ENCODE data around the gene DPP7.

DPP7 gene

DNA sequence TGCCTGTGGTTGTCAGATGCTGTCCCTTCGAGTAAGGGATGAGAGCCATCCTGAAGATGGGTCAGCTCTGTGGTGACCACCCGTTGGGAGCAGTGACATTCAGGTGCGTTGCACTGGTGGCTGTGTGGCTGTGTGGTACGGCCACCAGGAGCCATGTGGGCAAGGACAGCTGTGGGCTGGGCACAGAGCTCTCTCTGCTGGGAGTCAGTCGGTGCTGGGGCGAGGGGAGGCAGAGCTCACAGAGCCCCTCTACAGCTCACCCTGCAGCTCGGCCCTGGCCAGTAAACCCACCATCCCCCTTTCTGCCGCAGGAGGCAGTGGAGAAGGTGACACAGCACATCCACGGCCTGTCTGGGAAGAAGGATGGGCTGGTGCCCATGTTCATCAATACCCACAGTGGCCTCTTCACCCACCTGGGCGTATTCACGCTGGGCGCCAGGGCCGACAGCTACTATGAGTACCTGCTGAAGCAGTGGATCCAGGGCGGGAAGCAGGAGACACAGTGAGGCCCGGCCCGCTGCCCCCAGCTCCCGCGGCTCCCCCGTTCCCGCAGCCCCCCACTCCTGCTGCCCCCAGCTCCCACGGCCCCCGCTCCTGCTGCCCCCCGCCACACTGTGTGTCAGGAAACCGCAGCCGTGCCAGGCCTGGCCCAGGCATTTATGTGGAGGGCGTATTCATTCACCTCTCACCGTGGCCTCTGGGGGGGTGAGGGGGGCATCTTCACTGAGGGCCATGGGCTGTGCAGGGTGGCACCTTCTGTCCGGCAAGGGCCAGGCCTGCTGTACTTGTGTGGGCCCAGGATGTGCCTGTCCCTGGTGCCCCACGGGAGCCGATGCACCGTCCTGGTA, 8.5 kb downstream of the DPP7 start:
- H3K9me3 Mint-ChIP-seq = no peaks in the 10 kb centered on the region
- no peak overlapping the region for H3K27ac Mint-ChIP-seq
- no peaks in the 10 kb centered on the region for H3K4me1 Mint-ChIP-seq
- no peak overlapping the region for H3K4me3 Mint-ChIP-seq
- no peak for TF ChIP-seq CTCF (IDR thresholded peaks at IDR 0.05)
- no peaks in the 10 kb centered on the region for H3K36me3 Mint-ChIP-seq (ENCODE audit: low read depth)
- H3K27me3 Mint-ChIP-seq (ENCODE audit: low read depth, poor library complexity) = no peaks in the 10 kb centered on the region
- DNase-seq = no peak

DNA sequence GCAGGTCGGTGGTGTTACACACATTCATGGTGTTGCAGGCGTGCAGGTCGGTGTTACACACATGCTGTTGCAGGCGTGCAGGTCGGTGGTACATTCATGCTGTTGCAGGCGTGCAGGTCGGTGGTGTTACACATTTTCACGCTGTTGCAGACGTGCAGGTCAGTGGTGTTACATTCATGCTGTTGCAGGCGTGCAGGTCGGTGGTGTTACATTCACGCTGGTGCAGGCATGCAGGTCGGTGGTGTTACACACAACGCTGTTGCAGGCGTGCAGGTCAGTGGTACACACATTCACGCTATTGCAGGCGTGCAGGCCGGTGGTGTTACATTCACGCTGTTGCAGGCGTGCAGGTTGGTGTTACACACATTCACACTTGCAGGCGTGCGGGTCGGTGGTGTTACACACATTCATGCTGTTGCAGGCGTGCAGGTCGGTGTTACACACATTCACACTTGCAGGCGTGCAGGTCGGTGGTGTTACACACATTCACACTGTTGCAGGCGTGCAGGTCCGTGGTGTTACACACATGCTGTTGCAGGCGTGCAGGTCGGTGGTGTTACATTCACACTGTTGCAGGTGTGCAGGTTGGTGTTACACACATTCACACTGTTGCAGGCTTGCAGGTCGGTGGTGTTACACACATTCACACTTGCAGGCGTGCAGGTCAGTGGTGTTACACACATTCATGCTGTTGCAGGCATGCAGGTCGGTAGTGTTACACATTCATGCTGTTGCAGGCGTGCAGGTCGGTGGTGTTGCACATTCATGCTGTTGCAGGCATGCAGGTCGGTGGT, 11.1 kb downstream of the DPP7 start:
- Mint-ChIP-seq H3K4me3 (no peak overlapping the region), H3K27ac (no peak overlapping the region), H3K9me3 (no peaks in the 10 kb centered on the region), H3K36me3 (ENCODE audit: low read depth) (no peaks in the 10 kb centered on the region), H3K4me1 (no peaks in the 10 kb centered on the region), H3K27me3 (ENCODE audit: low read depth, poor library complexity) (no peaks in the 10 kb centered on the region)
- no peak for TF ChIP-seq CTCF (IDR thresholded peaks at IDR 0.05)
- DNase-seq = no peak

- H3K4me1 Mint-ChIP-seq = no peaks in the 10 kb centered on the region
- no peak for DNase-seq
- H3K9me3 Mint-ChIP-seq = no peaks in the 10 kb centered on the region
- no peak overlapping the region for H3K4me3 Mint-ChIP-seq
- peaks cover 13% of the 10 kb centered on the region for H3K36me3 Mint-ChIP-seq (ENCODE audit: low read depth)
- H3K27me3 Mint-ChIP-seq (ENCODE audit: low read depth, poor library complexity) = no peaks in the 10 kb centered on the region
- no peak for TF ChIP-seq CTCF (IDR thresholded peaks at IDR 0.05)
- H3K27ac Mint-ChIP-seq = no peak overlapping the region
These were observed 15.3 kb downstream of the DPP7 start for GRCh38 chr9:137099231-137099630.

DNA sequence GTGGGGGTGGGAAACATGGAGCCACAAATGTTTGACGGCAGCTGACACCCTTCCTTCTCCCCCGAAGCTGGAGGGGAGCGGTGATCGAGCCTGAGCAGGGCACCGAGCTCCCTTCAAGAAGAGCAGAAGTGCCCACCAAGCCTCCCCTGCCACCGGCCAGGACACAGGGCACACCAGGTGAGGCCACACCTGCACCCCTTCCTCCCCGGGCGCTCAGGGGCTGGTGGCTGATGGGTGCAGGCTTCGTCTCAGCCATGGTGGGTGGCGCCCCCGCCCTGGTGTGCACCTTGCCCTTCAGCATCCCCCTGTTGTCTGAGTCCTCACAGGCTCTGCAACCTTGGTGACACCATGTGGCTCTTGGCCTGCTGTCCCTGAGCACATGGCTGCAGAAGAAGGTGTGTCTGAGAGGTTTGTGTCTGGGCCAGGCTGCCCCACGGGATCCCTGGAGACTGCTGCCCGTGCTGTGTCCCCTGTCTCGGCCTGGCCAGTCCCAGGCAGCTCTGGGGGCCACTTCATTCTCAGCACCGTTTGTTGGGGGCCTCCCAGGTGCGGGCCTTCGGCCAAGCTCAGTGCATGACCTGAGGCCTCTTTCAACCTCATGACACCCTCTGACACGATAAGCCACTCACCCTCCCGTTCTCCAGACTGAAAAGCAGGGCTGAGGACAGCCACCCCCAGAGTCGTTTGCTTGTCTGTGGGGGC, 16.6 kb downstream of the DPP7 start:
- Mint-ChIP-seq H3K27me3 (ENCODE audit: low read depth, poor library complexity) (no peaks in the 10 kb centered on the region), H3K27ac (no peak overlapping the region), H3K36me3 (ENCODE audit: low read depth) (peaks cover 19% of the 10 kb centered on the region), H3K9me3 (no peaks in the 10 kb centered on the region), H3K4me3 (no peak overlapping the region), H3K4me1 (no peaks in the 10 kb centered on the region)
- DNase-seq = no peak
- TF ChIP-seq CTCF (IDR thresholded peaks at IDR 0.05) = no peak

- no peaks in the 10 kb centered on the region for H3K27me3 Mint-ChIP-seq (ENCODE audit: low read depth, poor library complexity)
- no peaks in the 10 kb centered on the region for H3K4me1 Mint-ChIP-seq
- TF ChIP-seq CTCF (IDR thresholded peaks at IDR 0.05) = no peak
- DNase-seq = no peak
- no peaks in the 10 kb centered on the region for H3K9me3 Mint-ChIP-seq
- peaks cover 25% of the 10 kb centered on the region for H3K36me3 Mint-ChIP-seq (ENCODE audit: low read depth)
- H3K4me3 Mint-ChIP-seq = no peak overlapping the region
- H3K27ac Mint-ChIP-seq = no peak overlapping the region
These were observed 17.6 kb downstream of the DPP7 start for GRCh38 chr9:137096785-137097546.

Data from nephron progenitor cell (in vitro differentiated cells).